Neural crest cell (in vitro differentiated cells): Measurements from ENCODE around the gene CD300LG. TPM values are rescaled to one million over a fixed set of nuclear protein-coding genes. Genes with fewer than 3 reads are reported as not detected.

Experiments used
- DNase-seq: peaks from one replicate; pipeline ENCODE4 v3.0.0; 2021; ENCODE audit warnings: low read depth, mixed read lengths, low spot score
- H3K27ac Mint-ChIP-seq: one replicate; pipeline ENCODE4 v1.8.0; 2021; ENCODE audit warnings: mild to moderate bottlenecking, mixed read lengths; ENCODE audit not compliant: unreplicated experiment
- H3K27me3 Mint-ChIP-seq: 2 replicates; pipeline ENCODE4 v1.8.0; 2021; ENCODE audit warnings: low read depth, mild to moderate bottlenecking, mixed read lengths
- H3K36me3 Mint-ChIP-seq: 2 replicates; pipeline ENCODE4 v1.8.0; 2021; ENCODE audit warnings: low read depth, mild to moderate bottlenecking, mixed read lengths
- H3K4me1 Mint-ChIP-seq: 2 replicates; pipeline ENCODE4 v1.8.0; 2021; ENCODE audit warnings: mixed read lengths
- H3K4me3 Mint-ChIP-seq: one replicate; pipeline ENCODE4 v1.8.0; 2021; ENCODE audit warnings: mild to moderate bottlenecking, mixed read lengths
- H3K9me3 Mint-ChIP-seq: 2 replicates; pipeline ENCODE4 v1.8.0; 2021; ENCODE audit warnings: mixed read lengths
- CTCF ChIP-seq: fragments of 200-600 bp; sonication (generic); conservative IDR thresholded peaks from 2 replicates; pipeline ENCODE4 v1.5.0; 2021; ENCODE audit warnings: antibody characterized with exemption, mild to moderate bottlenecking
- total RNA-seq: library from RNA; stranded (reverse); gene quantifications from 2 replicates; pipeline ENCODE4 v1.2.1, GENCODE V29; 2021

Gene CD300LG
- total RNA-seq, 1 donor from 2014 or later, result not detected

- Mint-ChIP-seq H3K4me3 (no peak overlapping the region), H3K9me3 (no peaks in the 10 kb centered on the region), H3K27me3 (peaks cover 20% of the 10 kb centered on the region)
Observed at GRCh38 chr17:43912635-43913304, 65.8 kb downstream of the CD300LG start.

More at GRCh38 chr17:43912635-43913304, 65.8 kb downstream of the CD300LG start:
- Mint-ChIP-seq H3K36me3 (no peaks in the 10 kb centered on the region), H3K27ac (no peak overlapping the region), H3K4me1 (peaks cover 6% of the 10 kb centered on the region)
- no peak for TF ChIP-seq CTCF
- DNase-seq, result no peak

Other genes starting within 250 kb of the CD300LG start
- gene MEOX1, start 185.3 kb upstream of the CD300LG start, total RNA-seq, result 1.1 and 1.7 TPM in 2 replicates
- gene SOST, start 88.4 kb upstream of the CD300LG start, total RNA-seq, result not detected in 2 replicates
- 33.3 and 33.8 TPM in 2 replicates for gene DUSP3, start 68.2 kb upstream of the CD300LG start, total RNA-seq
- not detected in 2 replicates for gene CFAP97D1, start 66.7 kb upstream of the CD300LG start, total RNA-seq
- gene MPP3, start 14.0 kb upstream of the CD300LG start, total RNA-seq, result 13.8 and 14.4 TPM in 2 replicates
- gene MPP2, start 60.4 kb downstream of the CD300LG start, total RNA-seq, result 26.8 and 29.8 TPM in 2 replicates
- not detected in 2 replicates for gene PPY, start 95.3 kb downstream of the CD300LG start, total RNA-seq
- not detected in 2 replicates for gene PYY, start 106.8 kb downstream of the CD300LG start, total RNA-seq
- gene NAGS, start 157.4 kb downstream of the CD300LG start, total RNA-seq, result 0.93 and 1.1 TPM in 2 replicates
- gene TMEM101, start 167.8 kb downstream of the CD300LG start, total RNA-seq, result 24.0 and 26.9 TPM in 2 replicates
- gene LSM12, start 219.5 kb downstream of the CD300LG start, total RNA-seq, result 59.7 and 60.9 TPM in 2 replicates
- 81.1 and 88.6 TPM in 2 replicates for gene G6PC3, start 223.6 kb downstream of the CD300LG start, total RNA-seq